Thymus (tissue), 11 donors: ENCODE measurements around the gene TMEM151A. TPM values are rescaled to one million over a fixed set of nuclear protein-coding genes. Genes with fewer than 3 reads are reported as not detected.
"Not testable (repeated sequence)": the region's sequence is repeated elsewhere in the genome, so short reads cannot be mapped to it uniquely, and the experiment has no call there.

ENCODE experiments used
- DNase-seq, 9 donors: peaks; one replicate each; pipeline ENCODE4 v3.0.0-alpha.2; 2013; ENCODE audit warnings: low spot score in 9 of 9, low read depth in 6 of 9, missing footprints in 1 of 9
- H3K27ac ChIP-seq, 2 donors: one replicate each; pipeline ENCODE4 v1.5.1; 2013; ENCODE audit warnings: control low read depth in 1 of 2, low read depth in 1 of 2, low read length in 1 of 2, mild to moderate bottlenecking in 1 of 2, moderate library complexity in 1 of 2
- H3K27me3 ChIP-seq, 2 donors: one replicate each; pipeline ENCODE4 v1.5.1; 2013; ENCODE audit warnings: low read length in 1 of 2; ENCODE audit not compliant: control insufficient read depth in 2 of 2, insufficient read depth in 1 of 2
- H3K36me3 ChIP-seq, 2 donors: one replicate each; pipeline ENCODE4 v1.5.1; 2013; ENCODE audit warnings: low read length in 1 of 2, mild to moderate bottlenecking in 1 of 2, moderate library complexity in 1 of 2; ENCODE audit not compliant: control insufficient read depth in 2 of 2, insufficient read depth in 2 of 2
- H3K4me1 ChIP-seq, 2 donors: one replicate each; pipeline ENCODE4 v1.5.1; 2013; ENCODE audit warnings: low read length in 2 of 2; ENCODE audit not compliant: control insufficient read depth in 2 of 2, insufficient read depth in 2 of 2
- H3K4me3 ChIP-seq, 2 donors: one replicate each; pipeline ENCODE4 v1.5.1; 2013; ENCODE audit warnings: low read length in 2 of 2, control low read depth in 1 of 2, mild to moderate bottlenecking in 1 of 2
- H3K9me3 ChIP-seq, 2 donors: one replicate each; pipeline ENCODE4 v1.5.1; 2013; ENCODE audit warnings: low read length in 1 of 2, mild to moderate bottlenecking in 1 of 2; ENCODE audit not compliant: control insufficient read depth in 2 of 2, insufficient read depth in 1 of 2
- WGBS: extraction: QIAGEN DNeasy Blood & Tissue Kit; methylation state at CpG from one replicate; pipeline ENCODE4 v1.1.7; 2013; 5-methylcytosine and 5-hydroxymethylcytosine counted together
- polyA plus RNA-seq: library from polyadenylated mRNA; stranded (reverse); fragments of 200-250 nt; gene quantifications from one replicate; pipeline ENCODE4 v1.2.3, GENCODE V29; 2013
- total RNA-seq: library from RNA; stranded (reverse); fragments of 120-200 nt; gene quantifications from one replicate; pipeline ENCODE4 v1.2.4, GENCODE V29; 2013
- donor health status: healthy.

TMEM151A gene
- total and polyA plus RNA-seq, 2 donors = 0.02 TPM; not detected in 1

DNA sequence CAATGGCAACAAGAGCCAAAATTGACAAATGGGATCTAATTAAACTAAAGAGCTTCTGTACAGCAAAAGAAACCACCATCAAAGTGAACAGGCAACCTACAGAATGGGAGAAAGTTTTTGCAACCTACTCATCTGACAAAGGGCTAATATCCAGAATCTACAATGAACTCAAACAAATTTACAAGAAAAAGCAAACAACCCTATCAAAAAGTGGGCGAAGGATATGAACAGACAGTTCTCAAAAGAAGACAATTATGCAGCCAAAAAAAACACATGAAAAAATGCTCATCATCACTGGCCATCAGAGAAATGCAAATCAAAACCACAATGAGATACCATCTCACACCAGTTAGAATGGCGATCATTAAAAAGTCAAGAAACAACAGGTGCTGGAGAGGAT, 28.6 kb downstream of the TMEM151A start:
- not testable (repeated sequence) for DNase-seq, H3K27ac ChIP-seq, H3K4me3 ChIP-seq, H3K27me3 ChIP-seq, H3K36me3 ChIP-seq
- H3K4me1 ChIP-seq = peaks cover 33 to 72% of the 10 kb centered on the region in 2 donors
- WGBS = 95% methylated on average over 1 of the region's 2 CpGs
- peaks cover 0 to 23% of the 10 kb centered on the region in 2 donors for H3K9me3 ChIP-seq

DNA sequence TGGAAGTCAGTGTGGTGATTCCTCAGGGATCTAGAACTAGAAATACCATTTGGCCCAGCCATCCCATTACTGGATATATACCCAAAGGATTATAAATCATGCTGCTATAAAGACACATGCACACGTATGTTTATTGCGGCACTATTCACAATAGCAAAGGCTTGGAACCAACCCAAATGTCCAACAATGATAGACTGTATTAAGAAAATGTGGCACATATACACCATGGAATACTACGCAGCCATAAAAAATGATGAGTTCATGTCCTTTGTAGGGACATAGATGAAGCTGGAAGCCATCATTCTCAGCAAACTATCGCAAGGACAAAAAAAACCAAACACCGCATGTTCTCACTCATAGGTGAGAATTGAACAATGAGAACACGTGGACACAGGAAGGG, 29.1 kb downstream of the TMEM151A start:
- not testable (repeated sequence) for H3K27ac ChIP-seq, H3K27me3 ChIP-seq, DNase-seq, H3K36me3 ChIP-seq, H3K4me3 ChIP-seq
- Histone ChIP-seq H3K9me3 (peaks cover 0 to 25% of the 10 kb centered on the region in 2 donors), H3K4me1 (peaks cover 38 to 72% of the 10 kb centered on the region in 2 donors)
- WGBS = 95% methylated on average over 6 of the region's 6 CpGs

DNA sequence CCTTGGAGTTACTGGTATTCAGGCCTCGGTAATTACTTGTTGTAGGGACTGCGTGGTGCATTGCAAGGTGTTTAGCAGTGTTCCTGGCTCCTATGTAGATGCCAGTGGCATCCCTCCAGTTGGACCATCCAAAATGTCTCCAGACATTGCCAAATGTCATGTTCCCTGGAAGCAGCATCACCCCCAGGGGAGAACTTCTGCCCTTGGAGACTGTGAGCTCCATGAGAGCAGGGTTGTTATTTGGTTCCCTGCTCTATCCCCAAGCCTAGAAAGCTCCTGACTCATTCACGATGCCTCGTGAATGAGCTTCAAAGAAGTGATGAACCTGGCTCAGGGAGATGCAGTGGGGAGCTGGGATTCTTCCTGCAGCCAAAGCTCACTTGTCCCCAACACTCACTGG, 29.9 kb downstream of the TMEM151A start:
- WGBS = 98% methylated on average over 4 of the region's 4 CpGs

DNA sequence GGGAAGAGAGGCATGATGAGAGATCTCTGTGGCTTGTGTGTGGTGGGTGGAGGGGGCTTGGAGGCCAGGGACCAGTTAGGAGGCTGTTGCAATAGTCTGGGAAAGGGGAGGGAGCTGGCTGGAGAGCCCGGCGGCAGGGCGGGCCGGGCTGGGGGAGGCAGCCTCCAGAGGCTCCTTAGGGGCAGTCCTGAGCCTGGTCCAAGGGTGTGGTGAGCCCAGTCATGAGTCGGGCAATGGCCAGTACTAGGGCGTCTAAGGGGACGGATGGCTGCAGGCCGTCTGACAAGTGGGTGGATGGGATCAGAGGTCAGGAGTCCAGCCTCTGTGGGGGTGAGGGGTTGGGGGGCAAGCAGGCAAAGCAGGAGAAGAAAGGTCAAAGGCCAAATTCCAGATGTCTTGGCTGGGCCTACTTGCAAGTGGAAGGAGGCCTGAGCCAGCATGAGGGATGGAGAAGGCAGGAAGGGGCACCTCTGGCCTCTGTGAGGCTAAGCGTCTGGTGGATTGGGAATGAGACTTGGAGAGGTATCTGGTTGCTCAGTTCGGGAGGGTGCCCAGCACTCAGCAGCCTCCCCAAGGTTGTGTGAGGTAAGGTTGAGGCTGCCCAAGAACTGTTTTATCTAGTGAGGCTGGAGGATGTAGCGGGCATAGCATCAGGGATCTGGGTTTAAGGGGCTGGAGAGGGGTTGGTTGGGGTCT, 31.2 kb downstream of the TMEM151A start:
- Histone ChIP-seq H3K4me3 (no peak overlapping the region), H3K27me3 (no peaks in the 10 kb centered on the region), H3K4me1 (peaks cover 44 to 73% of the 10 kb centered on the region in 2 donors), H3K9me3 (peaks cover 0 to 23% of the 10 kb centered on the region in 2 donors), H3K36me3 (no peaks in the 10 kb centered on the region), H3K27ac (no peak overlapping the region)
- no peak for DNase-seq
- WGBS = 96% methylated on average over 11 of the region's 11 CpGs

More for the DNA sequence above, 29.9 kb downstream of the TMEM151A start:
- no peak overlapping the region for H3K4me3 ChIP-seq
- peaks cover 39 to 72% of the 10 kb centered on the region in 2 donors for H3K4me1 ChIP-seq
- peaks cover 0 to 24% of the 10 kb centered on the region in 2 donors for H3K9me3 ChIP-seq
- no peaks in the 10 kb centered on the region for H3K36me3 ChIP-seq
- H3K27ac ChIP-seq = no peak overlapping the region
- no peak for DNase-seq
- no peaks in the 10 kb centered on the region for H3K27me3 ChIP-seq

DNA sequence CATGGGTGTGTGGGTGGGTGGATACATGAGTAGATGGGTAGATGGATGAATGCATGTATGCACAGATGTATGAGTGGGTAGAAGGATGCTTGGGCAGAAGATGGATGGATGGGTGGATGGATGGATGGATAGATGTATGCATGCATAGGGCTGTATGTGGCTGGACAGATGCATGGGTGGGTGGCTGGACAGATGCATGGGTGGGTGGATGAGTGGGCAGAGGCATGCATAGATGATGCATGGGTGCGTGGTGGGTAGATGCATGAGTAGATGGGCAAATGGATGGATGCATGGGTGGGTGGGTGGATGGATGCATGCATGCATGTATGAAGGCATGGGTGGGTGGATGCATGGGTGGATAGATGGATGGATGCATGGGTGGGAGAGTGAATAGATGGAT, 32.0 kb downstream of the TMEM151A start:
- peaks cover 44 to 73% of the 10 kb centered on the region in 2 donors for H3K4me1 ChIP-seq
- H3K27me3 ChIP-seq = no peaks in the 10 kb centered on the region
- H3K27ac ChIP-seq = no peak overlapping the region
- H3K9me3 ChIP-seq = peaks cover 0 to 21% of the 10 kb centered on the region in 2 donors
- H3K4me3 ChIP-seq = no peak overlapping the region
- WGBS = 98% methylated on average over 1 of the region's 1 CpG
- H3K36me3 ChIP-seq = no peaks in the 10 kb centered on the region
- no peak for DNase-seq

DNA sequence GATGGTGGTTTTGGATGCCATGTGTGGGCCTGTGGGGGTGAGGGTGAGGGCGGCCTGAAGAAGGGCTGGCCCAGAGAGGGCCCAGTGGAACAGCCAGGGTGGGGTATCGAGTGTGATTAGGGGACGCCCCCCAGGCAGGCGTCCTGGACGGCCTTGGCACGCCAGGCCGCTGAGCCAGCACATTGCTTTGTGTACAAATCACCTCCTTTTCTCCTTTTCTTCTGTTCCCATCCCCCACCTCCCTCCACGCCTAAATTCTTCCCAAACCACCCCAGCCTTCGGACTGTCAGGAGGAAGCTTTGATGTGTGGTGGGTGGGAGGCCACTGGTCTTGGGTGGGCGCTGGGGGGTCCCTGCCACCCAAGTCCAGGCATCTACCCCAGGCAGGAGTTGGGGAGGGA, 33.0 kb downstream of the TMEM151A start:
- no peak for DNase-seq
- Histone ChIP-seq H3K4me3 (no peak overlapping the region), H3K36me3 (no peaks in the 10 kb centered on the region), H3K9me3 (peaks cover 0 to 21% of the 10 kb centered on the region in 2 donors), H3K27me3 (no peaks in the 10 kb centered on the region), H3K27ac (peak overlapping the region; percentile 7 to 37), H3K4me1 (peaks cover 38 to 70% of the 10 kb centered on the region in 2 donors)
- 94% methylated on average over 10 of the region's 10 CpGs for whole genome bisulfite sequencing

DNA sequence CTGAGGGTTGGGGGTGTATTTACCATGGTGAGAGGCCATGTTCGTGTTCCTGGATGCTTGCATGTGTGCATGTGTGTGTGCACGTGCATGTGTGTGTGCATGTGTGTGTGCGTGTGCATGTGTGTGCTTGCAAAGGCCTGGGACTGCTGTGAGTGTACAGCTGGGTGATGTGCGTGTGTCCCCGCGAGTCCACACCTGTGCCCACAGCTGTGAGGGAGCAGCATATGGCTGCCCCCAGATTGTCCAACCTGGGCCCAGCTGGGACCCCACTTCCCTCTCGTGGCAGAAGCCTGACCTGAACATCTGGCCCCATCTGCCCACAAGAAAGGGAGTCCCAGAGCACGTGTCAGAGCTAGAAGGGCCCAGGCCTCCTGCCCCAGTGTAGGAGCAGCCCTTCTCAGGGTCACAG, 33.6 kb downstream of the TMEM151A start:
- H3K9me3 ChIP-seq = peaks cover 0 to 21% of the 10 kb centered on the region in 2 donors
- no peaks in the 10 kb centered on the region for H3K36me3 ChIP-seq
- H3K4me3 ChIP-seq = no peak overlapping the region
- WGBS = 55% methylated on average over 8 of the region's 8 CpGs
- H3K27ac ChIP-seq = peak overlapping the region; percentile 89 to 93
- no peaks in the 10 kb centered on the region for H3K27me3 ChIP-seq
- DNase-seq = peak in 4 of 9 donors; percentile 55 to 79 (median 66)
- H3K4me1 ChIP-seq = peaks cover 38 to 70% of the 10 kb centered on the region in 2 donors

DNA sequence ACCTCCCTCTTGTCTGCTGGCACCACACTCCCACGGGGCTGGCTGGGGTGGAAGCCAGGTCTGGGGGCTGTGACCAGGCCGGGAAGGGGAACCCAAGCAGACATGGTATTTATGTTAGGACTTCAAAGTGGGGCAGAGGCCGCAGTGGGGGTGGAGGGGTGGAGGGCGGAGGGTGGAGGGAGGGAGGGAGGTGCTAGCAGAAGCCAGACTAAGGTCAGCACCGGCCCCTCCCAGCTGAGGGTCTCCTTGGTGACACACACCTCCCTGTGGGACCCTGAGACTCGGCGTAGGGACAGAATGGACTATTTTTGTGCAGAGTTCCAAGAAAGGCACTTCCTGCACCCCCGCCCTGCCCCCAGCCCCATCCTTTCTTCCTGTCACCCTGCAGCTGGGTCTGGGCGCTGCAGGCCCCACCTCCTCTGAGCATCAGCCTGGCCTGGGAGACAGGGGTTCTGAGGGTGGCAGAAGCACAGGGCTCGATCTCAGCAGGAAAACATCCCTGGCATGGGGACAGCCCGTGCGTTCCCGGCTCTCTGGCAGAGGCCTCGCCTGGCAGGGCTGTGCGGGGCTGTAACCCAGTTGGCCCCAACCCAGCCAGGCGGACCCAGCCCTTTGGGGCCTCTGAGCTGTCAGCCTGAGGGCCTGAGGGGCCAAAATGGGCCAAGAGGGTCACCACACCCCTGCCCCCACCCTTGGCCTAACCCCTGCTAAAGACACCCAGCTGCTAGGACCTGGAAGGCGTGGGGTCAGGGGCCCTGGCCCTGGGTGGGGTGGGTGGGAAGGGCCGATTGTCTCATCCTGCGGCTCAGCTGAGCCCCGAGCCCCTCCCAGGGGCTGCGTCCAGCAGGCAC, 34.8 kb downstream of the TMEM151A start:
- DNase-seq = peak in 7 of 9 donors; percentile 57 to 92 (median 79)
- no peaks in the 10 kb centered on the region for H3K36me3 ChIP-seq
- peak overlapping the region; percentile 9 to 17 for H3K4me3 ChIP-seq
- peaks cover 0 to 21% of the 10 kb centered on the region in 2 donors for H3K9me3 ChIP-seq
- no peaks in the 10 kb centered on the region for H3K27me3 ChIP-seq
- H3K4me1 ChIP-seq = peaks cover 38 to 69% of the 10 kb centered on the region in 2 donors
- 36% methylated on average over 21 of the region's 21 CpGs for WGBS
- peak overlapping the region; percentile 89 to 93 for H3K27ac ChIP-seq
